VCaP (cell line): ENCODE measurements around the gene DENND10.

ENCODE experiments used
- H3K27ac ChIP-seq: fragments of 450-650 bp; 2 replicates; pipeline ENCODE4 v1.5.1; 2017
- TF ChIP-seq, protein P1 (sequence below): fragments of 450-650 bp; conservative IDR thresholded peaks from 2 replicates; pipeline ENCODE4 v1.5.1; 2017; ENCODE audit warnings: mild to moderate bottlenecking, moderate library complexity

Gene DENND10

DNA sequence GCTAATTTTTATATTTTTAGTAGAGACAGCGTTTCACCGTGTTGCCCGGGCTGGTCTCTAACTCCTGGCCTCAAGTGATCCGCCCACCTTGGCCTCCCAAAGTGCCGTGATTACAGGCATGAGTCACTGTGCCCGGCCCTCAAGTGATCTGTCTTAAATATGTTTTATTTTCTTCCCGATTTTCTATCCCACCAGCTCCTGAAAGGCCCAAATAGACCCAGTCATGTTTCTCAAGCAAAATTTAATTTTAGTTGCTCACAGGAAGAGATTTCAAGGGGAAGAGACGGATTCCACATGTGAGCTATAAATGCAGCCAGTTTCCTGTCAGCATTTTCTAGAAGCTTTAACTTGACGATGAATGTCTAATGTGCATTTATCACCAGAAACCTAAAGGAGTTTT is 12.0 kb downstream of the DENND10 start:
- H3K27ac ChIP-seq: no peak overlapping the region
- TF ChIP-seq, protein P1, sequence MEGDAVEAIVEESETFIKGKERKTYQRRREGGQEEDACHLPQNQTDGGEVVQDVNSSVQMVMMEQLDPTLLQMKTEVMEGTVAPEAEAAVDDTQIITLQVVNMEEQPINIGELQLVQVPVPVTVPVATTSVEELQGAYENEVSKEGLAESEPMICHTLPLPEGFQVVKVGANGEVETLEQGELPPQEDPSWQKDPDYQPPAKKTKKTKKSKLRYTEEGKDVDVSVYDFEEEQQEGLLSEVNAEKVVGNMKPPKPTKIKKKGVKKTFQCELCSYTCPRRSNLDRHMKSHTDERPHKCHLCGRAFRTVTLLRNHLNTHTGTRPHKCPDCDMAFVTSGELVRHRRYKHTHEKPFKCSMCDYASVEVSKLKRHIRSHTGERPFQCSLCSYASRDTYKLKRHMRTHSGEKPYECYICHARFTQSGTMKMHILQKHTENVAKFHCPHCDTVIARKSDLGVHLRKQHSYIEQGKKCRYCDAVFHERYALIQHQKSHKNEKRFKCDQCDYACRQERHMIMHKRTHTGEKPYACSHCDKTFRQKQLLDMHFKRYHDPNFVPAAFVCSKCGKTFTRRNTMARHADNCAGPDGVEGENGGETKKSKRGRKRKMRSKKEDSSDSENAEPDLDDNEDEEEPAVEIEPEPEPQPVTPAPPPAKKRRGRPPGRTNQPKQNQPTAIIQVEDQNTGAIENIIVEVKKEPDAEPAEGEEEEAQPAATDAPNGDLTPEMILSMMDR: no peak

DNA sequence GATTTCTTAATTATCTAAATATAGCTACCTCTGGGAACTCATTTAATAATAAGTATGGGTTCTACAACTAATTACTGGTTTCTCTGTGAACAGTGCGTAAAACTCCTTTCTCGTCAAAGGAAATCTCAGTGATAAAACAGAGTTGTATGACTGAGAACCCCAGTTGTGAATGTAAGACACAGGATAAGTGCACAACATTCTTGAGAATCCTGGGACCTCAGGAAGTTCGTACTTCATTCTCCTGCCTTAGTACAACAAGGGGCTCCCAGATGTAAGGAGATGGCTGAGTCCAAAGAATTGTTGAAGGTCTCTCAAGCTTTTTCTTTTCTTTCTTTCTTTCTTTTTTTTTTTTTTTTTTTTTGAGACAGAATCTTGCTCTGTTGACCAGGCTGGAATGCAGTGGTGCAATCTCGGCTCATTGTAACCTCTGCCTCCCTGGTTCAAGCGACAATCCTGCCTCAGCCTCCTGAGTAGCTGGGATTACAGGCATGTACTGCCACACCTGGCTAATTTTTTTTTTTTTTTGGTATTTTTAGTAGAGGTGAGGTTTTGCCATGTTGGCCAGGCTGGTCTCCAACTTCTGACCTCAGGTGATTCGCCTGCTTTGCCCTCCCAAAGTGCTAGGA is 12.5 kb downstream of the DENND10 start:
- TF ChIP-seq, protein P1: no peak
- H3K27ac ChIP-seq: no peak overlapping the region

DNA sequence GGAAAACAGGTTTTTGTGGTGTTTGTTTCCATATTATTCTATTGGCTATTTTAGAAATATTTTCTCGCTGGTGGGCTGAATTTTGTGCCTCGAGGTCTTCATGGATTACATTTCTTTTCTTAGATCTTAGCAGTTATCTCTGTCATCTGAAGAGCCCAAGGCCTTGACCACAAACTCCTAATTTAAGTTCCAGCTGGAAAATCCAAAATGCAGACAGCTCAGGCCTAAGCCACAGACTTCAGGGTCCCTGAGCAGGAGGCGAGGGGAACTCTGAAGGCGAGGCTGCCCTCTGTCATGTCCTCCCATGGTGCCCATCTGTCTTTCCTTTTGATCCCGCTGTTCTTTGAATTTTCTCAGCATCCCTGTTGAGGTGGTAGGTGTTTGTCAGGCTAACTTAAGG is 14.3 kb downstream of the DENND10 start:
- no peak overlapping the region for H3K27ac ChIP-seq
- TF ChIP-seq, protein P1: no peak

DNA sequence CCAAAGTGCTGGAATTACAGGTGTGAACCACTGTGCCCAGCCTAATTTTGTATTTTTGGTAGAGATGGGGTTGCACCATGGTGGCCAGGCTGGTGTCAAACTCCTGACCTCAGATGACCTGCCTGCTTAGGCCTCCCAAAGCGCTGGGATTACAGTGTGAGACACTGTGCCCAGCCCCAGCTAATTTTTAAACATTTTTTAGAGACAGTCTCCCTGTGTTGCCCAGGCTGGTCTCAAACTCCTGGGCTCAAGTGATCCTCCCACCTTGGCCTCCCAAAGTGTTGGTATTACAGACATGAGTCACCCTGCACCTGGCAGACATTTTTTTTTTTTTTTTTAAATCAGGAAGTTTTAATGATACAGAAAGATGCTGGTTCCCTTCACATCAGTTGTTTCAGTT is 15.5 kb downstream of the DENND10 start:
- TF ChIP-seq, protein P1: no peak

DNA sequence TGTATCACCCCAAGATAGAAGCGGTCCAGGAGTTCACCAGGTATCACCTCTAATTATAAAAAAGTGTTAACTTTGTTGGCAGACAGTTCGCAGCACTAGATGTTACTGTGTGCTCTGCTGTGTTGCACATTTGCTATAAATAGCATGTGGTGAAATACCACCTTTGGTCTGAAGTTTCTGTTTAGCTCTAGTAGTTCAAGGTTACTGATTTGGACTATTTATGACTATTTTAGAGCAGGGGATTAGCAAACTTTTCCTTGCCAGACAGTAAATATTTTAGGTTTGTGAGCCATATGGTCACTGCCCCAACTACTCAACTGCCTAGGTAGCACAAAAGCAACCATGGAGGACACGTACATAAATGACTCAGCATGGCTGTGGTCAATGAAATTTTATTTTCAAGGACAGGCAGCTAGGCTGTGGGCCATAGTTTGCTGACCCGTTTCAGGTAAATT is 16.5 kb downstream of the DENND10 start:
- H3K27ac ChIP-seq: no peak overlapping the region
- TF ChIP-seq, protein P1: no peak

More for the DNA sequence above, 15.5 kb downstream of the DENND10 start:
- no peak overlapping the region for H3K27ac ChIP-seq

DNA sequence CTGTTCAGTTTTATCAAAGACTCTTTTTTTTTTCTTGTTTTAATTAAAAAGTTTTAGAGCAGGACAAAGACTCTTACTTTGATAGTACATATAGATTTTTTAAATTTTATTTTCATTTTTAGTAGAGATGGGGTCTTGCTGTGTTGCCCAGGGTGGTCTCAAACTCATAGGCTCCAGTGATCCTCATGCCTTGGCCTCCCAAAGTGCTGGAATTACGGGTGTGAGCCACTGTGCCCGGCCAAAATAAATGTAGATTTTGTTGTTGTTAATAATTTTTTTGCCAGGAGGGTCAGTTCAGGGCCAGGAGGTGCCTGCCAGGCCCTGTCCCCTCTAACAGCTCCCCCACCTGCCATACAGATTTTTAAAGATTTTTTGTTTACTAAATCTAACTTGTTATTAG is 17.0 kb downstream of the DENND10 start:
- TF ChIP-seq, protein P1: no peak
- no peak overlapping the region for H3K27ac ChIP-seq

DNA sequence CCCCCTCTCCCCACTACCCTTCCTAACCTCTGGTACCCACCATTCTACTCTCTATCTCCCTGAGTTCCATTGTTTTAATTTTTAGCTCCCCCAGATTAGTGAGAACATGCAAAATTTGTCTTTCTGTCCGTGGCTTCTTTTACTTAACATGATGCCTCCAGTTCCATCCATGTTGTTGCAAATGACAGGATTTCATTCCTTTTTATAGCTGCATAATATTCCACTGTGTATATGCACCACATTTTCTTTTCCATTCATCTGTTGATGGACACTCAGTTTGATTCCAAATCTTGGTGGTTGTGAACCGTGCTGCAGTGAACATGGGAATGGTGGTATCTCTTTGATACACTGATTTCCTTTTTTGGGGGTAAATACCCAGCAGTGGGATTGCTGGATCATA is 22.0 kb downstream of the DENND10 start:
- no peak overlapping the region for H3K27ac ChIP-seq
- TF ChIP-seq, protein P1: no peak
